Adrenal gland (tissue), 5 donors: ENCODE data around the gene HSPA4L.

ENCODE experiments used
- CTCF ChIP-seq, 6 experiments: fragments of 450-650 bp in 4 of 6; fragments of 200-600 bp in 2 of 6; sonication (generic) in 1 of 6; IDR thresholded peaks; 1 replicate in 5 of 6; 2 replicates in 1 of 6; pipeline versions ENCODE4 v1.5.1 to v1.8.0; 2016 to 2021; ENCODE audit warnings: antibody characterized with exemption in 6 of 6, mild to moderate bottlenecking in 2 of 6, moderate library complexity in 1 of 6
- POLR2A ChIP-seq, 2 donors: fragments of 450-650 bp; IDR thresholded peaks; one replicate each; pipeline ENCODE4 v1.6.1; 2017; ENCODE audit warnings: antibody characterized with exemption in 2 of 2, mild to moderate bottlenecking in 2 of 2, moderate library complexity in 1 of 2
- donor health status: DM: no; HTN: no; CAD: no.

DNA sequence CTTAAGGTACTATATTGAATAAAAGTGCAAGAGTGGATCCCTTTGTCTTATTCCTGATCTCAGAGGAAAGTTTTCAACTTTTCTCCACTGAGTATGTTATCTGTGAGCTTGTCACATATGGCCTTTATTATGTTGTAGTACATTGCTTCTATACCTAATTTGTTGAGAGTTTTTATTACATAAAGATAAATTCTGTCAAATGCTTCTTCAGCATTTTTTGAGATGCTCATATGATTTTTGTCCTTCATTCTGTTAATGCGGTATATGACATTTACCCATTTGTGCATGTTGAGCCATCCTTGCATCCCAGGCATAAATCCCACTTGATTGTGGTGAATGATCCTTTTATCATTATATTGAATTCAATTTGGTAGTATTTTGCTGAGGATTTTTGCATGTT lies 40.9 kb upstream of the HSPA4L start:
- no peak for TF ChIP-seq CTCF (IDR thresholded peaks at IDR 0.05)
- TF ChIP-seq POLR2A (IDR thresholded peaks at IDR 0.05), result no peak
